GM23338 (cell line): ENCODE measurements around the gene CRADD. TPM values are rescaled to one million over a fixed set of nuclear protein-coding genes. Genes with fewer than 3 reads are reported as not detected.

Experiments used
- ATAC-seq: fragments of 200-7000 bp; cut with Tn5 transposase; 3 replicates; pipeline ENCODE4 v1.9.1; 2020
- DNase-seq: peaks from one replicate; pipeline ENCODE4 v3.0.0-alpha.2; 2015; ENCODE audit warnings: low spot score
- H2AFZ ChIP-seq: fragments of 200-600 bp; sonication (generic); 2 replicates; pipeline ENCODE4 v1.8.0; 2016; ENCODE audit warnings: antibody characterized with exemption, mild to moderate bottlenecking, moderate library complexity
- H3F3A ChIP-seq: fragments of 200-600 bp; sonication (generic); replicated peaks from 2 replicates; pipeline ENCODE4 v1.8.0; 2017; ENCODE audit warnings: antibody characterized with exemption, mixed run types, low read depth
- H3K27ac ChIP-seq: fragments of 200-600 bp; sonication (generic); 2 replicates; pipeline ENCODE4 v1.6.1; 2016; ENCODE audit warnings: low read depth
- H3K27me3 ChIP-seq: fragments of 200-600 bp; sonication (generic); 2 replicates; pipeline ENCODE4 v1.8.0; 2016; ENCODE audit warnings: mild to moderate bottlenecking, mixed run types, moderate library complexity; ENCODE audit not compliant: insufficient read depth
- H3K36me3 ChIP-seq: fragments of 200-600 bp; sonication (generic); 2 replicates; pipeline ENCODE4 v1.8.0; 2016; ENCODE audit warnings: mild to moderate bottlenecking; ENCODE audit not compliant: insufficient read depth
- H3K4me1 ChIP-seq: fragments of 200-600 bp; sonication (generic); 2 replicates; pipeline ENCODE4 v1.8.0; 2016; ENCODE audit warnings: mild to moderate bottlenecking, moderate library complexity; ENCODE audit not compliant: insufficient read depth
- H3K4me2 ChIP-seq: fragments of 200-600 bp; sonication (generic); 2 replicates; pipeline ENCODE4 v1.7.1; 2017; ENCODE audit warnings: mixed run types
- H3K4me3 ChIP-seq: fragments of 200-600 bp; sonication (generic); 2 replicates; pipeline ENCODE4 v1.6.1; 2016; ENCODE audit warnings: mixed run types
- H3K79me2 ChIP-seq: fragments of 200-600 bp; sonication (generic); replicated peaks from 2 replicates; pipeline ENCODE4 v1.8.0; 2017; ENCODE audit warnings: mild to moderate bottlenecking; ENCODE audit not compliant: insufficient read depth
- H3K9me2 ChIP-seq: fragments of 200-600 bp; sonication (generic); 2 replicates; pipeline ENCODE4 v1.8.0; 2017; ENCODE audit not compliant: insufficient read depth
- H4K20me1 ChIP-seq: fragments of 200-600 bp; sonication (generic); replicated peaks from 2 replicates; pipeline ENCODE4 v1.8.0; 2017; ENCODE audit warnings: mild to moderate bottlenecking; ENCODE audit not compliant: insufficient read depth
- H3K27ac Mint-ChIP-seq: 2 replicates; pipeline ENCODE4 v1.8.0; 2020; ENCODE audit warnings: inconsistent platforms, mild to moderate bottlenecking, moderate library complexity, mixed read lengths
- H3K27me3 Mint-ChIP-seq: 3 replicates; pipeline ENCODE4 v1.8.0; 2022; ENCODE audit warnings: low read depth, mild to moderate bottlenecking, moderate library complexity, mixed read lengths, inconsistent platforms; ENCODE audit not compliant: insufficient read depth, poor library complexity
- H3K36me3 Mint-ChIP-seq: 3 replicates; pipeline ENCODE4 v1.8.0; 2021; ENCODE audit warnings: low read depth, mild to moderate bottlenecking, inconsistent platforms, moderate library complexity, mixed read lengths
- H3K4me1 Mint-ChIP-seq: 3 replicates; pipeline ENCODE4 v1.8.0; 2020; ENCODE audit warnings: mild to moderate bottlenecking, inconsistent platforms, mixed read lengths
- H3K4me3 Mint-ChIP-seq: 3 replicates; pipeline ENCODE4 v1.8.0; 2021; ENCODE audit warnings: moderate library complexity, mild to moderate bottlenecking, inconsistent platforms, mixed read lengths
- H3K9me3 Mint-ChIP-seq: 3 replicates; pipeline ENCODE4 v1.8.0; 2020; ENCODE audit warnings: moderate library complexity, mild to moderate bottlenecking, inconsistent platforms, mixed read lengths
- CREB1 ChIP-seq: fragments of 250-450 bp; sonication (Bioruptor Pico); IDR thresholded peaks from 2 replicates; pipeline ENCODE4 v1.5.0; 2020; ENCODE audit warnings: low read depth, mild to moderate bottlenecking, moderate library complexity
- CTCF ChIP-seq, 2 experiments: fragments of 200-600 bp in 1 of 2; sonication (generic) in 1 of 2; conservative IDR thresholded peaks; 2 replicates each; pipeline versions ENCODE4 v1.5.1 to v1.6.1; 2016 to 2017; ENCODE audit warnings: antibody characterized with exemption in 2 of 2, low read depth in 2 of 2, mild to moderate bottlenecking in 2 of 2, moderate library complexity in 1 of 2
- ETS1 ChIP-seq: IDR thresholded peaks from 2 replicates; pipeline ENCODE4 v1.6.1; 2016; ENCODE audit warnings: antibody characterized with exemption
- EZH2 ChIP-seq: fragments of 200-600 bp; sonication (generic); IDR thresholded peaks from one replicate; pipeline ENCODE4 v1.8.0; 2017; ENCODE audit warnings: antibody characterized with exemption, mild to moderate bottlenecking, low read depth; ENCODE audit not compliant: unreplicated experiment
- EZH2phosphoT487 ChIP-seq: fragments of 200-600 bp; sonication (generic); IDR thresholded peaks from one replicate; pipeline ENCODE4 v1.8.1; 2018; ENCODE audit warnings: antibody characterized with exemption; ENCODE audit not compliant: unreplicated experiment
- NANOG ChIP-seq: IDR thresholded peaks from 2 replicates; pipeline ENCODE4 v1.6.1; 2016; ENCODE audit warnings: antibody characterized with exemption, borderline replicate concordance
- POLR2AphosphoS5 ChIP-seq: IDR thresholded peaks from 2 replicates; pipeline ENCODE4 v1.6.1; 2016; ENCODE audit warnings: antibody characterized with exemption, low read depth
- REST ChIP-seq: IDR thresholded peaks from one replicate; pipeline ENCODE4 v1.6.1; 2018; ENCODE audit warnings: antibody characterized with exemption; ENCODE audit not compliant: unreplicated experiment
- ZNF331 ChIP-seq: fragments of 250-450 bp; sonication (Bioruptor Pico); IDR thresholded peaks from 2 replicates; pipeline ENCODE4 v1.5.0; 2020; ENCODE audit warnings: low read depth, mild to moderate bottlenecking, moderate library complexity
- ZNF462 ChIP-seq: fragments of 250-450 bp; sonication (Bioruptor Pico); IDR thresholded peaks from 2 replicates; pipeline ENCODE4 v1.5.0; 2020; ENCODE audit warnings: mild to moderate bottlenecking, moderate library complexity
- polyA plus RNA-seq: library from polyadenylated mRNA; unstranded; fragments of >200 nt; fragmentation: Nextera tagmentation; extraction: Ambion mirVana; gene quantifications from 2 replicates; pipeline ENCODE4 v1.2.1, GENCODE V29; 2016
- total RNA-seq: library from RNA; depleted of rRNA; stranded (reverse); fragments of >200 nt; shearing (Covaris generic); gene quantifications from 2 replicates; pipeline ENCODE4 v1.2.3, GENCODE V29; 2014

The CRADD gene
- total and polyA plus RNA-seq, 2 experiments from 2014 or later, result 6.3 to 27.9 TPM

GRCh38 chr12:93841671-93842070 is 164.5 kb downstream of the CRADD start:
- Histone ChIP-seq H3K79me2 (no peaks in the 10 kb centered on the region), H3K4me3 (no peak overlapping the region), H2AFZ (no peak overlapping the region), H3K4me2 (no peak overlapping the region), H3K4me1 (0 out of 2 replicates have a peak, but pooled peaks cover 5% of the 10 kb centered on the region), H4K20me1 (no peaks in the 10 kb centered on the region), H3K27me3 (no peaks in the 10 kb centered on the region), H3K27ac (no peak overlapping the region), H3K36me3 (no peaks in the 10 kb centered on the region), H3F3A (no peaks in the 10 kb centered on the region), H3K9me2 (no peaks in the 10 kb centered on the region)
- H3K27me3 Mint-ChIP-seq, result peaks cover 2% of the 10 kb centered on the region
- DNase-seq (no peak), ATAC-seq (no peak)
- H3K4me3 Mint-ChIP-seq, result no peak overlapping the region
- H3K4me1 Mint-ChIP-seq, result peaks cover 18% of the 10 kb centered on the region; the same call in 2 of the 3 replicates
- H3K27ac Mint-ChIP-seq, result no peak overlapping the region
- no peaks in the 10 kb centered on the region for H3K36me3 Mint-ChIP-seq
- TF ChIP-seq POLR2AphosphoS5 (no peak), CTCF (conservative IDR thresholded peaks at IDR 0.05; ENCODE audit: low read depth in 2 of 2) (no peak), ETS1 (no peak), EZH2phosphoT487 (no peak), ZNF462 (no peak), ZNF331 (CRISPR knock-in tag) (no peak), NANOG (no peak), EZH2 (no peak), CREB1 (no peak), REST (no peak)
- no peaks in the 10 kb centered on the region for H3K9me3 Mint-ChIP-seq
